OCI-LY7 (cell line): ENCODE results near the gene MAPT.

Experiments
- EZH2phosphoT487 ChIP-seq: fragments of 200-600 bp; sonication (generic); IDR thresholded peaks from 2 replicates; pipeline ENCODE4 v1.6.1; 2018; ENCODE audit warnings: low read depth, borderline replicate concordance, mild to moderate bottlenecking, mixed run types, antibody characterized with exemption, low read length, moderate library complexity, mixed read lengths
- TF ChIP-seq, protein P1 (sequence below): fragments of 200-600 bp; sonication (generic); conservative IDR thresholded peaks from 2 replicates; pipeline ENCODE4 v1.5.1; 2014; ENCODE audit warnings: mild to moderate bottlenecking, antibody characterized with exemption, low read length, moderate library complexity, mixed read lengths

DNA sequence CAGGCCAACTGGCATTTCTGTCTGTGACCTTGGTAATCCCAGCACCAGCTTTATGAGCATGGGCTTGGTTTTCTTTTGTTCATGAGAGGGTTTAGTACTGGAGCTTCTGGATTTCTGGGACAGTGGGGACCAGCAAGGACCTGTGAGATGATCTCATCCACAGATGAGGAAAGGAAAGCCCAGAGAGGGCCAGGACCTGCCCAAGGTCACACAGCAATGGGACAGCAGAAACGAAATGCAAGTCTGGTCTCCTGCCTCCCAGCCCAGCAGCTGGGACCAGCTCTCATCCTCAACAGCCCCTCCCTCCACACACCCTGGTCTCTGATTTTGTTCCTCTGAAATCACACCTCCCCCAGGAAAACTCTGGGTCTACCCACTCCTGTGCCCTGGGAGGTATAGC lies 42.5 kb upstream of the MAPT start:
- TF ChIP-seq, protein P1, sequence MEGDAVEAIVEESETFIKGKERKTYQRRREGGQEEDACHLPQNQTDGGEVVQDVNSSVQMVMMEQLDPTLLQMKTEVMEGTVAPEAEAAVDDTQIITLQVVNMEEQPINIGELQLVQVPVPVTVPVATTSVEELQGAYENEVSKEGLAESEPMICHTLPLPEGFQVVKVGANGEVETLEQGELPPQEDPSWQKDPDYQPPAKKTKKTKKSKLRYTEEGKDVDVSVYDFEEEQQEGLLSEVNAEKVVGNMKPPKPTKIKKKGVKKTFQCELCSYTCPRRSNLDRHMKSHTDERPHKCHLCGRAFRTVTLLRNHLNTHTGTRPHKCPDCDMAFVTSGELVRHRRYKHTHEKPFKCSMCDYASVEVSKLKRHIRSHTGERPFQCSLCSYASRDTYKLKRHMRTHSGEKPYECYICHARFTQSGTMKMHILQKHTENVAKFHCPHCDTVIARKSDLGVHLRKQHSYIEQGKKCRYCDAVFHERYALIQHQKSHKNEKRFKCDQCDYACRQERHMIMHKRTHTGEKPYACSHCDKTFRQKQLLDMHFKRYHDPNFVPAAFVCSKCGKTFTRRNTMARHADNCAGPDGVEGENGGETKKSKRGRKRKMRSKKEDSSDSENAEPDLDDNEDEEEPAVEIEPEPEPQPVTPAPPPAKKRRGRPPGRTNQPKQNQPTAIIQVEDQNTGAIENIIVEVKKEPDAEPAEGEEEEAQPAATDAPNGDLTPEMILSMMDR, result no peak
- no peak for TF ChIP-seq EZH2phosphoT487
